Esophagus (tissue), 2 donors: Measurements from ENCODE around the gene UGT1A8. TPM values are rescaled to one million over a fixed set of nuclear protein-coding genes. Genes with fewer than 3 reads are reported as not detected.

ENCODE experiments used
- H3K27ac ChIP-seq, 2 donors: one replicate each; pipeline ENCODE4 v1.5.1; 2013; ENCODE audit warnings: low read depth in 2 of 2, mild to moderate bottlenecking in 2 of 2, inconsistent platforms in 1 of 2, low read length in 1 of 2, moderate library complexity in 1 of 2
- H3K27me3 ChIP-seq, 2 donors: one replicate each; pipeline ENCODE4 v1.6.1; 2013; ENCODE audit warnings: low read length in 2 of 2, control low read depth in 1 of 2, mild to moderate bottlenecking in 1 of 2; ENCODE audit not compliant: insufficient read depth in 2 of 2, control insufficient read depth in 1 of 2
- H3K36me3 ChIP-seq, 2 donors: one replicate each; pipeline ENCODE4 v1.6.1; 2013; ENCODE audit warnings: low read length in 1 of 2; ENCODE audit not compliant: control insufficient read depth in 2 of 2, insufficient read depth in 2 of 2
- H3K4me1 ChIP-seq, 2 donors: one replicate each; pipeline ENCODE4 v1.6.1; 2013; ENCODE audit warnings: low read length in 1 of 2; ENCODE audit not compliant: control insufficient read depth in 2 of 2, insufficient read depth in 2 of 2
- H3K4me3 ChIP-seq, 2 donors: one replicate each; pipeline ENCODE4 v1.5.1; 2013; ENCODE audit warnings: low read length in 2 of 2, mild to moderate bottlenecking in 2 of 2, low read depth in 1 of 2, moderate library complexity in 1 of 2
- H3K9me3 ChIP-seq, 2 donors: one replicate each; pipeline ENCODE4 v1.6.1; 2013; ENCODE audit warnings: mild to moderate bottlenecking in 2 of 2, low read depth in 1 of 2, low read length in 1 of 2, moderate library complexity in 1 of 2; ENCODE audit not compliant: control insufficient read depth in 2 of 2, insufficient read depth in 1 of 2
- WGBS, 2 donors: extraction: QIAGEN DNeasy Blood & Tissue Kit; methylation state at CpG; one replicate each; pipeline ENCODE4 v1.1.7; 2013; 5-methylcytosine and 5-hydroxymethylcytosine counted together
- polyA plus RNA-seq, 2 donors: library from polyadenylated mRNA; stranded (reverse); fragments of 200-250 nt; gene quantifications; one replicate each; pipeline ENCODE4 v1.2.3, GENCODE V29; 2013
- donor health status: healthy with polysubstance abuse.
- donor health status: Bipolar disorder and iron deficiency.

The UGT1A8 gene
- polyA plus RNA-seq, 2 donors, result 0.39 to 2.8 TPM

DNA sequence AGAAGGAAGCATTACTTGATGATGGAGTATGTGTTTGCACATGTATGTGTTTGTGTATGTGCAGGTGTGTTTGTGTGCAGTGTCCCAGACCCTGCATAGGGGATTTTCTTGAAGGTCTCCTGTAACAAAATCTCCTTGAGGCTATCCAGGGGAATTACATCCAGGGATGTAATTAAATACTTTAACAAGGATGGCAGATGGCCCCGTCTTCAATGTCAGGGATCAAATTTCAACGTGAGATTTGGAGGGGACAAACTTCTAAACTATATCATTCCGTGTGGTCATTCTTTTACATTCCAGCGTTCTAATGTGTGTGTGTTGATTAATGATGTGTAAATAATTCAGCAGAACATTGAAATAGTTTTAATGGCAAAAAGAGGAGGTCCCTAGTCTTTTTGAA lies 57.6 kb downstream of the UGT1A8 start:
- Histone ChIP-seq H3K27me3 (no peaks in the 10 kb centered on the region), H3K27ac (no peak overlapping the region), H3K4me3 (no peak overlapping the region), H3K9me3 (no peaks in the 10 kb centered on the region), H3K4me1 (no peaks in the 10 kb centered on the region), H3K36me3 (no peaks in the 10 kb centered on the region)
- 39 to 48% methylated on average over 4 of the region's 4 CpGs for WGBS, 2 donors

DNA sequence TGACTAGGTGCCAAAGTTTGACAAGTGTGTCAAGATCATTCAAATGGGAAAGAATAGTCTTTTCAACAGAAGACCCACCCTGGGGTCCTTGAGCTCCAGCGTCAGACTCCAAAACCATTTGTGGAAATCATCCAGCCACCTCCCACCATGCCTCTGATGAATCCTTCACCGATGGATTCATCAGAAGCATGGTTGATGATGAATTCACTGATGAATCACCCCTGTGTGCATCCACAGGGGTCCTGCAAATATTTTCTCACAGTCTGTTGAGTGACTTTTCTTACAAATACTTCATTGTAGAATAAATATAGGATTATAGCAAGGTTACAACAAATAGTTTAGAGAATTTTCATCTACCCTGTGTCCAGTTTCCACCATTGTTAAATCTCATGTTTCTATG lies 58.6 kb downstream of the UGT1A8 start:
- 84 to 87% methylated on average over 2 of the region's 2 CpGs for WGBS, 2 donors

DNA sequence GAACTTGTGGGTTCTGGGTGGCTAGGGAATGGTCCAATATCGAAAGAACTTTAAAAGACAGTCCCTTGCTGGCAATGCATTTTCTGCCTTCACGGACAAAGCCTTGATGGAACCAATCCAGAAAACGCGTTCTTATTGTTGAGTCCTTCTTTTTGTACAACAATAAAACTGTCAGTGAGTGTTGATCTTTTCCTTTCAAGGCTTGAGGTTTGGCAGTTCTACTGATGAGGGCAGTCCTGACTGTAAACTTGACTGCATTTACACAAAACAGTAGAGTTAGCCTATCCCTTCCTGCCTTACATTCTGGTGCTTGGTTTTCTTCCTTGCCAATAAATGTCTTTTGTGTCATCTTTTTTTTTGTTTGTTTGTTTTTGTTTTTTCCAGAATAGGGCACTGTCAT lies 61.8 kb downstream of the UGT1A8 start:
- Histone ChIP-seq H3K27me3 (no peaks in the 10 kb centered on the region), H3K9me3 (no peaks in the 10 kb centered on the region), H3K27ac (peak overlapping the region in 1 of 2 donors; percentile 15), H3K4me3 (no peak overlapping the region), H3K36me3 (no peaks in the 10 kb centered on the region), H3K4me1 (peaks cover 0 to 3% of the 10 kb centered on the region in 2 donors)
- WGBS, 2 donors, result 47 to 49% methylated on average over 4 of the region's 4 CpGs

More for the DNA sequence above, 58.6 kb downstream of the UGT1A8 start:
- Histone ChIP-seq H3K27ac (no peak overlapping the region), H3K36me3 (no peaks in the 10 kb centered on the region), H3K27me3 (no peaks in the 10 kb centered on the region), H3K9me3 (no peaks in the 10 kb centered on the region), H3K4me1 (no peaks in the 10 kb centered on the region), H3K4me3 (no peak overlapping the region)

DNA sequence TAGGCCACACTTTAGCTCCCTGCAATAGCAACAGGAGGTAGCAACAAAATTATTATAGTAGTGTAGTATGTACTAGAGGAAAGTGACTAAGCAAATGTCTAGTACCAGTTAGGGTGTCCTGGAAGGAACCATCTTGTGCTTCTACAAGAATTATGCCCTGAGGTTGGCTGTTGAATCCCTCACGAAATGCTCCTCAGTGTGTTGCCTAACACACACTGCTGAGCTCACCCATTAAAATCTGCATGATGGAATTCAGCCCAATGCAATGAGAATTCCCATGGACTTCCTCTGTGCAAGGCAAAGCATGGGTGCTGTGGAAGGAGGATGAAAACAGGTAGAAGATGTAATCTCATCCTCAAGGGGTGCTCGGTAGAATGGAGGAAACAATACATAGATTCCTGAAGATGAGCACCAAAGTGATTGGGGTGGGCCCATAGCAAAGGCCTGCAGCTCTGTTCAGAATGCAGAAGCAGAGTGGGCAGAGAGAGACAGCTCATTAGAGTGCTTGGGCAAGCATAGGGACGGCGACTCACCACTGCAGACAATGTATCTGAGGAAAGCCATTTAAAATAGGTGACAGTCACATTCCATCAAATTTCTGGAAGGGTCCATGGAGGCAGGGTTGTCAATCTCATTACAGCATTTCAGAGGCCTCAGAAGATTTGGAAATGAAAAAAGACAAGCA lies 63.1 kb downstream of the UGT1A8 start:
- no peaks in the 10 kb centered on the region for H3K9me3 ChIP-seq
- no peaks in the 10 kb centered on the region for H3K27me3 ChIP-seq
- 78% methylated on average over 4 of the region's 4 CpGs for WGBS, 2 donors
- no peak overlapping the region for H3K27ac ChIP-seq
- peaks cover 0 to 3% of the 10 kb centered on the region in 2 donors for H3K4me1 ChIP-seq
- H3K36me3 ChIP-seq, result no peaks in the 10 kb centered on the region
- no peak overlapping the region for H3K4me3 ChIP-seq

DNA sequence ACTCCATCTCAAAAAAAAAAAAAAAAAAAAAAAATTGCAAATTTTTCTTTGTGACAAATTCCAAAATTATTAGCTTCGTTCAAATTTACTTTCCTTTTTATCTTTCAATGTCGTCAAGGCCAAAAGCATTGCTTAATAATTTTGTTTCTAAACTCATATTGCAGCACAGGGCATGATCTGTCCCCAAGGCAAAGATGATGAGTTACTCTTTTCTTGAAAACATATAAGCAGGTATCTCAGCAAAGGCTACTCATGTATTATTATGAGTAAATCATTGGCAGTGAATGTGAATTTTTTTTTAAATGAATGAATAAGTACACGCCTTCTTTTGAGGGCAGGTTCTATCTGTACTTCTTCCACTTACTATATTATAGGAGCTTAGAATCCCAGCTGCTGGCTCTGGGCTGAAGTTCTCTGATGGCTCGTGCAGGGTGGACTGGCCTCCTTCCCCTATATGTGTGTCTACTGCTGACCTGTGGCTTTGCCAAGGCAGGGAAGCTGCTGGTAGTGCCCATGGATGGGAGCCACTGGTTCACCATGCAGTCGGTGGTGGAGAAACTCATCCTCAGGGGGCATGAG lies 64.2 kb downstream of the UGT1A8 start, which contains the start of gene UGT1A7:
TSS of gene UGT1A7 (plus strand) at position 381 of the 579 bp plus-strand sequence. CDS start at position 418, 37 bp downstream.
- H3K9me3 ChIP-seq, result no peaks in the 10 kb centered on the region
- H3K36me3 ChIP-seq, result no peaks in the 10 kb centered on the region
- H3K27me3 ChIP-seq, result no peaks in the 10 kb centered on the region
- WGBS, 2 donors, result 48 to 59% methylated on average over 5 of the region's 5 CpGs
- H3K4me3 ChIP-seq, result peak within 1 kb of the TSS; percentile 4 to 31
- peak within 1 kb of the TSS; percentile 67 to 71 for H3K27ac ChIP-seq
- H3K4me1 ChIP-seq, result peaks cover 0 to 3% of the 10 kb centered on the region in 2 donors

DNA sequence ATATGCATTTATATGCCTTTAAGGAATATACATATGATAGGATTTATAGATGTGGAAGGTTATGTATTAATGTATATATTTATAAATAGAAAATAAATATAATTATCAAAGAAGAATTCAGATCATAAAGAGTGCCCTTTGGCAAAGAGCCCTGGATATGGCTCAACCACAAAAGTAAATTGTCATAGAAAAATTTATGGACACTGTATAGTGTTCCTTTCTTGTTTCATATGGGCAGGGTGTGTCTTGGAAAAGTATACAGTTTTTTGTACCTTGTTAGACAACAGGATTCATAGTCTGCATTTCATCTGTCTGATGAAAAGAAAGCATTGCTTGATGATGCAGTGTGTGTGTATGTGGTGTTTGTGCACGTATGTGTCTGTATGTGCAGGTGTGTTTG lies 67.2 kb downstream of the UGT1A8 start:
- Histone ChIP-seq H3K27me3 (no peaks in the 10 kb centered on the region), H3K36me3 (no peaks in the 10 kb centered on the region), H3K4me1 (peaks cover 0 to 3% of the 10 kb centered on the region in 2 donors), H3K27ac (no peak overlapping the region), H3K9me3 (no peaks in the 10 kb centered on the region), H3K4me3 (no peak overlapping the region)
- 58 to 74% methylated on average over 1 of the region's 1 CpG for WGBS, 2 donors

DNA sequence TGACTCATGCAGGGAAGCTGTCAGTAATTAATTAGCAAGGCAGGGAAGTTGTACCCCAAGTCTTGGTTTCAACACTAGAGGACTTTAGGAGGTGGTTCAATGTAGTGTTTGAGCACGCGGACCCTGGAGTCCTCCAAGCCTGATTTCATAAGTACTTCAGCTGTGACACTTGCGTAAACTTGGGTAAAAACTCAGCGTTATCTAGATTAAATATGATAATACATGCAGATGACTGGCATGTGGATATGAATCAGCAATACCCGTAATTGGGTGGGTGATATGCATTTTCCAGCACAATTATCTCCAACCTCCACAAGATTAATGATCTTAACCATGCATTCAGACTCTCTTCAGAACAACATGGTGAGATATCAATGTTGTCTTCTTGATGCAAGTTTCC lies 69.5 kb downstream of the UGT1A8 start:
- Histone ChIP-seq H3K36me3 (no peaks in the 10 kb centered on the region), H3K9me3 (no peaks in the 10 kb centered on the region), H3K4me3 (no peak overlapping the region), H3K27me3 (no peaks in the 10 kb centered on the region), H3K4me1 (peaks cover 0 to 5% of the 10 kb centered on the region in 2 donors), H3K27ac (no peak overlapping the region)
- WGBS, 2 donors, result 74 to 79% methylated on average over 5 of the region's 5 CpGs

DNA sequence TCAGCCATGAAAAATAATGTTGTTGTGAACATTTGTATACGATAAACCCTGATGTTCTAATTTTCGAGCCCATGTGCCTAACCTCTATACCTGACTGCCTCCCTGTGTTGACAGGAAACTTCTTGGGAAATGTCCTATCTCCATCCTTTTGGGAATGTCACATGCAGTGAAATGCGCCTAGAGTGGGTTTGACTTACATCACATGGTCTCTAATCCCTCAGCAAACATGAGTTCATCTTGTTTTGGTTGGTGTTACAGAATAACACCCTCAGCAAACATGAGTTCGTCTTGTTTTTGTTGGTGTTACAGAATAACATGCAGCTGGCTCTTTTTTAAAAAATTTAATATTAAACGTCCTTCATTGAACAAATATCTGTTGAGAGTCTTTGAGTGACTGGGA lies 70.9 kb downstream of the UGT1A8 start:
- H3K36me3 ChIP-seq, result no peaks in the 10 kb centered on the region
- no peaks in the 10 kb centered on the region for H3K9me3 ChIP-seq
- H3K27me3 ChIP-seq, result no peaks in the 10 kb centered on the region
- 78 to 79% methylated on average over 5 of the region's 5 CpGs for WGBS, 2 donors
- no peak overlapping the region for H3K27ac ChIP-seq
- peaks cover 0 to 6% of the 10 kb centered on the region in 2 donors for H3K4me1 ChIP-seq
- H3K4me3 ChIP-seq, result no peak overlapping the region

DNA sequence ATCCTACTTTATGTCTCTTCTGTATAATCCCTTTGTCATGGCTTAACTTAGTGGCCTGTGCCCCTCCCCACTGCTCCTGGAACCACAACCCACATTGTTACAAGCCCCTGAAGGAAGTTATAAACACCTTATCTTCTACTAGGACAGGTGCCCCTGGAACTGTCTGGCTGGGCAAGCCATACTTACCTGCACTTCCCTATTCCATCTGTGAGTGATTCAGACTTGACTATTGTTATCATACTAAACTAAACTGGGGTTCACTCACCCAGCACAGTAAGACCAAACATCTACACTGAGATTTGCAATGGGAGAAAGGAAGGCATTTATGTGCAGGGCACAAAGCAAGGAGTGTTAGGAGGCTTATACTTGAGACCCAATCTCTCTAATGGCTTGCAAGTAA lies 71.6 kb downstream of the UGT1A8 start:
- Histone ChIP-seq H3K9me3 (no peaks in the 10 kb centered on the region), H3K27me3 (no peaks in the 10 kb centered on the region), H3K36me3 (no peaks in the 10 kb centered on the region), H3K4me3 (no peak overlapping the region), H3K27ac (peak overlapping the region in 1 of 2 donors; percentile 76), H3K4me1 (peaks cover 0 to 6% of the 10 kb centered on the region in 2 donors)

DNA sequence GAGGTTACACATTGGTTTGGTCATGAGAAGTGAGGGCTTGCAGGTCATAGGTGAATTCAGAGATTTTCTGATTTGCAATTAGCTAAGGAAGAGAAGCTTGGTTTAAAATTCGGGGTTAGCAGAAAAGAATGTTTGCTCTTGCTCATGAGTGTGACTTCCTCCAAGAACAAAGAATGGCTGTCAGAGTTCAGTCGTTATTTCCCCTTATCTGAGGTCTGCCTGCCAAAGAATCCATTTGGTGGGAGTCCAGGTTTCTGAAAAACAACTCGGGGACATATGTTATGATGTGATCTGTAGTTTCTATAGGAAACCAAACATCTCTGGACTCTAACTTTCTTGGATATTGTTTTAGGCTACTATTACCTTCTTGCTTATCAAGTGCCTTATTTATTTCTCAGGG lies 72.1 kb downstream of the UGT1A8 start:
- Histone ChIP-seq H3K4me1 (peaks cover 0 to 6% of the 10 kb centered on the region in 2 donors), H3K9me3 (no peaks in the 10 kb centered on the region), H3K27me3 (no peaks in the 10 kb centered on the region), H3K36me3 (no peaks in the 10 kb centered on the region), H3K27ac (peak overlapping the region in 1 of 2 donors; percentile 3), H3K4me3 (no peak overlapping the region)
- WGBS, 2 donors, result 11 to 12% methylated on average over 3 of the region's 3 CpGs
